HUDEP-2 (cell line): ENCODE results near the gene RAB37.

ENCODE experiments used
- DNase-seq, 76 experiments: peaks; one replicate each; lab custom pipeline; 2025; ENCODE audit not compliant: unreplicated experiment in 76 of 76; lab: John Stamatoyannopoulos, UW

Gene RAB37

DNA sequence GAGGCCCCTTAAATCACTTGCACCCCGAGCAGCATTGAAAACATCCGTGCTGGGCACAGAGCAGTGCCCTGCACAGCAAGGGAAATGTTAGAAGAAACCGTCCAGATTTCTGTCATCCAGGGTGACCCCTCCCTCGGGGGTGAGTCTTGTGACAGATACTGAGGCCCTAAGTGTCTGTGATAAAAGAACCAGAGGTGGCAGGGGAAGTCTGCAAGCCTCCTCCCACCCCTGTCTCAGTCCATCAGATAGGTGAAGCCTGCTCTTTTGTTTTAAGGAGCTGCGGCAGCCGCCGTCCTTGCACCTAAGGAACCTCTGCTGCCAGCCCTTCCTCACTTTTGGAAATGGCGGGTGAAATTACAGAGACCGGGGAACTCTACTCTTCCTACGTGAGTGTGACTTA lies 39.9 kb downstream of the RAB37 start:
- DNase-seq: peak in 62 of 76 experiments; percentile 17 to 83 (median 48)

DNA sequence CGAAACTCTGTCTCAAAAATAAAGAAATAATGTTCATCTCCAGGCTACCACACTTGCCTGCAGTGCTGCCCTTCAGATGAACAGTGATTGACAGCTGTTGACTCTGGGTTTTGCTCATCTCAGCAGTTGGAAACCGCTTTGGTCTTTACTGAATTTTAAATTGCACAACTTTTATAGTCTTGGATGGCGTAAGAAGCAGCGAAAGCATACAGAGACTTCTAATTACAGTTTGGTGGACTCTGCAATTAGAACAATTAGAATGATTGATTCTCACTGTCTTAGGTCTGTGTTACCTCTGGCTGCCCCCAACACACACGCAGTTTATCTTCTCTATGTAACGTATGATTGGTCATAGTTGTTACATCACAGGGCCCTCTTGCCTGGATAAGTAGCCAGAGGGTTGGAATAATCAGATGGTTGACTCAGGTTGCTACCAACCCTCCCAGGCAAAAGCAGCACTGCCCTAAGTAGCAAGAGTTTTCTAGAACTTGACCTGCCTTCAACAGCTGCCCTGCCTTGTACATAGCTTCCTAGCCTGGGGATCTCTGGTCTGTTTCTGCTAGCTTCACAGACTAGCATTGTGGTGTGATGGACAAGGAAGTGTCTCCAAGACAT lies 41.0 kb downstream of the RAB37 start:
- no peak for DNase-seq

DNA sequence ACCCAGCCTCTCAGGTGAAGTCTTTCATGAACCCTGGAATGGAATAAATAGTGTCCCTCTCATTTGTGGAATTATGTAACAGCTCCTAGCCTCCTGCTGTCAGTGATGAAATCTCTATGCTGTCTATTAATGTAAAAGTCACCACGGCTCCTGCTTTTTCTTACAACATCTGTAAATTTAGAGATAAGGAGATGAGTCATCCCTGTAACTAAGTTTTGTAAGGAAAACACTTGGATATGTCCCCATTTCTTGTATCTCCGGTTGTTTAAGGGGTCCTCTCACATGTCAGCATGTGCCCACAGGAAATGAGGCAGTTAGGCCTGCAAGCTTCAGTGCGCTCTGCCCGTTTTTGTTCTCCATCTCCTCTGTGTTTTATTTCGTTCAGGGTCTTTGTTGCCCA lies 41.9 kb downstream of the RAB37 start:
- no peak for DNase-seq

DNA sequence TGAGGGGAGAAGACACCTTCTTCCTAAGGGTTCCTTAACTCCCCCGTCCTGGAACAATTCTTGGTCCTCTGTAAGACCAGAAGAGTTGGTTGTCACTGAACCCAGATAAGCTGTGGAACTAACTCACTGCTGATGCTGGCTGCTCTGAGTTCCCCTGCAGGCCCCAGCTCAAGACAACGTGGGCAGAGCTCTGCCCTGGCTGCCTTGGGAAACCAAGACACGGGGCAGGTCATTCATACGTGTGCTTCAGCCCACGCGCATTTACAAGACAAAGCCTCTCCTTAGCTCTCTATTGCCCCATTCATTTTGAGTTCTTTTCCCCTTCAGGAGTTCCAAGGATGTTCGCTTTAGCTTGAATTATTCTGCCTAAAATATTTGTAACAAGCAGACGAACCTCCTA lies 42.4 kb downstream of the RAB37 start:
- DNase-seq: no peak

DNA sequence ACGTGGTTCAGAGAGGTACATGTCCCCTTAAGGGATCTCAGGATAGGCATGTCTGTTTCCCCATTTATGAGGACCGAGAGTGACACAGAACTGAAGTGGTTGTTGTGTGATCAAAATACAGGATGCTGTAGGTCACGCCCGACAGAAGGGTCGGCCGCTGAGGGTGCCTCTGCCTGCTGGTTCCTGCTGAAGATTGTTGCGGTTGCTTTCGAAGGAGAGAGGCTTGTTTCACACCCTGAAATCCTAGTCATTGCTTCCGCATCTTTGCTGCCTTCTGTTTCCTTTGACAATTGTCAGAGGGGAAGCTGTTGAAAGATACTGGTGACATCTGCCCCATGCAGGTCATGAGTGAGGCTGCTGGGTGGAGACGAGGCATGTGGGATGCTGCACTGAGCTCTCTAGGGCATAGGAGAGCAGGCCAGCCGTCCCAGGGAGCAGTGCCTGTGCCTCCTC lies 42.9 kb downstream of the RAB37 start:
- no peak for DNase-seq

DNA sequence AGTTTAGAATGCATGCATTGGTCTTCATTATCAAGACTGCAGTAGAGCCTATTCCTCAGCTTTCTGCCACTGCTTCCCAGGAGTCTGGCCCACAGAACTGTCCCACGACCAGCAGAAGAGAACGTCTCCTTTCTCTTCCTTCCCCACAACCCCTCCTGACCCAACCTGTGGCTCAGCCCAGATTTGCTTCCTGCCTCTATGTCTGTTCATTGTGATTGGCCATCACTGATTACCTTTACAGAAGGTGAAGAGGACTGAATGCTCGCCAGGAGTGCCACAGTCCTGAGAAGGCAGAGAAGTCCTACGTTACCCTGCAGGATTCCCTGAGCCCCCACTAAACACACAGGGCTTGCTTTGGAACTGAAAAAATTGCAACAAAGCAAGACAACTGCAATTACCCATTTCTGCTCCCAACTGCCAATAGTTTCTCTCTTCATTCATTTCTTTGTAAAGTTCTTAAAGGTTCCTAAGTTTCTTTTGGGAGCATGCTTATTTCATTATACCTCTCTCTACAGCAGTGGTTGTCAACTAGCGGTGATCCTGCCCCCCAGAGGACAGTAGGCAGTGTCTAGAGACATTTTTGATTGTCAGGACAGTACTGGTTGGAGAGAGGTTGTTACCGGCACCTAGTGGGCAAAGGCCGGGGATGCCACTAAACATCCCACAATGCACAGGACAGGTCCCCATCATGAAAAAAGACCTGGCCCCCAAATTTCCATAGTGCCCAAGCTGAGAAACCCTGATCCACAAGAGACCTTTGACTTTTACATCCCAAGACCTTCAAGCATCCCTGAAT lies 43.6 kb downstream of the RAB37 start:
- DNase-seq: peak in 60 of 76 experiments; percentile 3 to 79 (median 38)

DNA sequence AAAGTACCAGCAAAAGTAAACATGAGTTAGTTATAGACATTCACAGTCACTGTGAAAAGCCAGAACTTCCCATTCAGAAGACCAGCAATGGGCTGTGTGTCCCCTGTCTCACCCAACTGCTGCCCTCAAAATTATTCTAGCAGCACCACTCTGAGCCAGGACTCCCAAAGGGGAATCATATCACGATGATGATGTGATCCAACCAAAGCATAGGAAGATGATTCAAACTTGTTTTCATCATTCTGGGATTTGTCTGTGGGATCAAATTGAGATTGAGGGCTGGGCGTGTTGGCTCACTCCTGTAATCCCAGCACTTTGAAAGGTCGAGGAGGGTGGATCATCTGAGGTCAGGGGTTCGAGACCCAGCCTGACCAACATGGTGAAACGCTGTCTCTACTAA lies 45.5 kb downstream of the RAB37 start:
- no peak for DNase-seq

DNA sequence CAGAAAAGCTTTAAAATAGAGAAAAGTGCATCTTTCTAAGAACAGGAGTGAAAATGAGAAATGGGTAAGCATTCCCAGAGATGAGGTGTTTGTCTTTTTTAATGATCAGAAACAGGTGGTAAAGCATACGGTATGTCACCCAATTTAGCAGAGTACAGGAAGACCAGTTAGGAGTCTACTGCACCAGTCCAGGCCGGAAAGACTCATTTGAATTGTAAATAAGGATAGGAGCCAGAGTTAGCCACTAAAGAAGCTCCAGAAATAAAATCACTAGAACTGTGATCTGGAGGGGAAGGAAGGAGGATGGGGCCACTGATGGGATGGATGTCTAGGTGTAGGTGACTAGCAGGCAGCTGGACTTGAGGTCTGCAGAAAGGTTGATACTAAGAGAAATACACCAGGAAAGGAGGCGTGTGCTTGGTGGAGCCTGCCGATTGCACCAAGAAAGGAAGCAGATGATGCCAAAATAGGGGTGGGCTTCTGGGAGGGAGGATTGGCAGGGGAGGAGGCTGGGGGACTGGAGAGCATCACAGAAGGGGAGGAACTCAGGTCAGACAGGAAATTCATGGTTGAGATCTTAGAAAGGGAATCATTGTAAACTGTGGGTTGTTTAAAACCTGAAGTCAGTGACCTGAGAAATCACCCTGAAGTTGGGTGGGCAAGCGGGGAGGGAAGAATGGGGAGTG lies 47.2 kb downstream of the RAB37 start:
- no peak for DNase-seq

DNA sequence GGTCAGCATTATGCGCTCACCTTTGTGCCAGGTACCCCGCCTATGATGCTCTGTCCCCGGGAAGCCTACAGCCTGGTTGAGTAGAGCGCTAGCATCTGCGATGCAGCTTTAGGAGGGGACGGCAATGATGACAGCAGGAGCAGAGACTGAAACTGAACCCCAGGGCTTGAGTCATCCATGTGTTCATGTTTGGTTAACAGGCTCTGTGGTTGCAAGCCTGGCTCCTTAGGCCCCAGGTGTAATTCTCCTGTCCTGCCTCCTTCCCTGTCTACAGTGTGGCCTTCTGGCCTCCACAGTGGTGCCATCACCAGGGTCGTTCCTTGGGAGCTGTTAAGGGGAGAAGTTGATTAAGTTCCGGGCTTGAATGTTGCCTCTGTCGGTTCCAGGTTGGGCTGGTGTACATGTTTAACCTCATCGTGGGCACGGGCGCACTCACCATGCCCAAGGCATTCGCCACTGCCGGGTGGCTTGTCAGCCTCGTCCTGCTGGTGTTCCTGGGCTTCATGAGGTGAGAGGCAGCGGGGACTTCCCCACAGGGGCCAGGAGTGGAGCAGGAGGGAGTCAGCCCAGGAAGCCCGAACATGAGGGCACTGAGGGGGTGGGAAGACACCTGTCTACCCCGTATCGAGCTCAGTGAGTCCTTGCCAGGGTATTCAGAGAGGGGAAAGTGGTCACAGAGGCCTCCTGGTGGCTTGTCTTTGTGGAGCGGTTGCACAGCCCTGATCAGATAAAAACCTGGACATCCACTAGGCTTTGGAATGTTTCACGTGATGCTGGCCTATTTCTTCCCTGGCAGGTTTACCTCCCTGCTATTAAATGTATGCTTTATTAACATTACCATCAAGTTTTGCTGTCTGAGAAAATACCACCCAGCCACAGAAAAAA lies 48.3 kb downstream of the RAB37 start:
- no peak for DNase-seq

DNA sequence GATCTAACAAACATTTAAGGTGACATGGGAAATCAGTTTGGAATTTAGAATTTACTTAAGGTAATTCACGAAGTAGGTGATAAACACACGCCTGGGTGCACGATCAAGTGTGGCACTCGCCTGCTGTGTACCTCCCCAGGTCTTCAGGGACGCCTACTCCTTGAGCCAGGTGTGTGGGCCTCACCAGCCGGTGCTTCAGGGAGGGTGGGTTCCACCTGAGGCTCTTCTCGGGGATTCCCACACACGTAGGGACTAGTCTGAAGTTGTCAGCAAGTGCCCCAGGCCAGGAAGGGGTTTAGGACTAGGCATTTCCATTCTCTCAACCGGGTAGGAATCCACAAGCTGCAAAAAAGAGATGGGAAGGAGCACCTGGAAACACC lies 48.9 kb downstream of the RAB37 start:
- no peak for DNase-seq

DNA sequence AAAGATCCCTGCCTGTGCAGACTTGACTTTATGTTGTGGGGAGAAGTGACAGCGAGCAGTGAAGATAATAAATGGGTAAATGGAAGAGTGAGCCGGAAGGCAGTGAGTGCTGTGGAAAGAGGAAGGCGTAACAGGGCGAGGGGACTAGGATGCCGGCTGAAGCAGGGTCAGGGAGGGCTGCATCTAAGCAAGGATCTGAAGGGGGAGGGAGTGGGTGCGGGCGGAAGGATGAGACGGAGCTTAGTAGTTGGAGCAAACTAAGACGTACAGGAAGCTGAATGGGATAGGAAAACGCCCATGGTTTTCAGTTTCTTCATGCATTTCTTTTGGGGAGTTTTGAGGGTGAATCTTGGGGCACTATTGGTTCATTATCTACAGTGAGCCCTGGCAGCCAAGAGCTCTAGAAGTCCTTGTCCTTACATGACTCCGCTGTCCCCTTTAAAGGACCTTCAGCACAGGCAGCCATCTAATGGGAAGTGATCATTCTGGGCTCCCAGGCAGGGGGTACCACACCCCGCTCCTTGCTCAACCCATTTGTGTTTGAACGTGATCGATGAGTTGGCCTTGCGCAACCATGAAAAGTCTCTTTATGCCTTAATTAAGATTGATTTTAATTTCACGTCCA lies 49.5 kb downstream of the RAB37 start:
- DNase-seq: no peak

DNA sequence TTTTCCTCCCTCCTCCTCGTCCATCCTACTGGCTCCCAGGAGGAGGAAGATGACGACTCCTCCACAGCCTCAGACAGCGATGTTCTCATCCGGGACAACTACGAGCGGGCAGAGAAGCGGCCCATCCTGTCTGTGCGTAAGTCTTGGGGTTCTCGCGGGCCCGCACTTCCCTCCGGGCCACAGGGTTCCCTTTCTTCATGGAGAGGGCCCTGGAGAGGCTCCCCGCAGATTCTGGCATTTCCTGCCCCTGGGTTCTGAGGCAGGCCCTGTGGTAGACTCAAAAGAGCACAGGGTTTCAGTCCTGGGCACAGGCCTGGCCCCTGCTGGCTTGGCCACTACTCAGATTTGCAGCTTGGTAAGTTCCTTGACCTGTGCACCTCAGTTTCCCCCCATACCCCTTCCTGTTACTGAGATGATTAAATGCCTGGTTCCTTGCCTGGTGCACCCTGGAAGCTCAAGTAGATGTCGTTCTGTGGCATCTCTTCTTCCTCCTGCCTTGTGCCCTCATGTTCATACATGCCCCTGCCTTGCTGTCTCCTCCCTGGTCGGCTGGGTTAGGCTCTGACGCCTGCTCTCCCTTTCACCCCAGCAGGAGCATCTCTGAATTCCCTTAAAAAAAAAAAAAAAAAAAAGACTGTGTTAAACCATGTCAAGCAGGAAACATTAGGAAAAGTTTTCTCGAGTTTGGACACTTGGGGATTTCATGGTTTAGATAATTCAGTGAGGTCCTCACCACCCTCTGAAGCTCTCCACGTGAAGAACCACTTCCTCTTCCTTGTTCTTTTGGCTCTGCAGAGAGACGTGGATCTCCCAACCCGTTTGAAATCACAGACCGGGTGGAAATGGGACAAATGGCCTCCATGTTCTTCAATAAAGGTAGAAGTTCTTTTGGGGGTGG lies 53.4 kb downstream of the RAB37 start:
- DNase-seq: no peak

DNA sequence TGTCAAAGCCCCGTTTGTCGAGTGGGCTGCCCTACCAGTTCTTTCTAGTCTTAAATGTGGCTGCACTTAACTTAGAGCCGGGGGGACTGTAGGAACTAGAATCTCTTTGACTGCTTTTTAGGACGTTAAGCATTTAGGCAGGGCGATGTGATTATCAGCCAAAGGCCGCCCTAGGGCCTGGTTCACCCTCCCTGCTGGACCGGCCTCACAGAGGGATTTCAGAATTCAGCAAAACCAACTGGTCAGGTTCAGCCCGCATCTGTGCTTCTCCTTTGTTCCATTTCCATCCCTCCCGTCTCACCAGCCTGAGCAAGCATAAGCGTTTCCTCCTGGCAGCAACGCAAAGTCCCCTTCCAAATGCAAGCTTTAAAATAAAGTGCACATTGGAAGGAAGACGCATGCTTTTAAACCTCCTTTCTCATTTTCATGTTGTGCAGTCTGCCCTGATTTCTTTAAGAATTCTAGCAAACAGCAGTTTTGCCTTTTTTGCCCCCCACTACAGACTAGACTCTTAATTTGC lies 55.6 kb downstream of the RAB37 start:
- DNase-seq: no peak

DNA sequence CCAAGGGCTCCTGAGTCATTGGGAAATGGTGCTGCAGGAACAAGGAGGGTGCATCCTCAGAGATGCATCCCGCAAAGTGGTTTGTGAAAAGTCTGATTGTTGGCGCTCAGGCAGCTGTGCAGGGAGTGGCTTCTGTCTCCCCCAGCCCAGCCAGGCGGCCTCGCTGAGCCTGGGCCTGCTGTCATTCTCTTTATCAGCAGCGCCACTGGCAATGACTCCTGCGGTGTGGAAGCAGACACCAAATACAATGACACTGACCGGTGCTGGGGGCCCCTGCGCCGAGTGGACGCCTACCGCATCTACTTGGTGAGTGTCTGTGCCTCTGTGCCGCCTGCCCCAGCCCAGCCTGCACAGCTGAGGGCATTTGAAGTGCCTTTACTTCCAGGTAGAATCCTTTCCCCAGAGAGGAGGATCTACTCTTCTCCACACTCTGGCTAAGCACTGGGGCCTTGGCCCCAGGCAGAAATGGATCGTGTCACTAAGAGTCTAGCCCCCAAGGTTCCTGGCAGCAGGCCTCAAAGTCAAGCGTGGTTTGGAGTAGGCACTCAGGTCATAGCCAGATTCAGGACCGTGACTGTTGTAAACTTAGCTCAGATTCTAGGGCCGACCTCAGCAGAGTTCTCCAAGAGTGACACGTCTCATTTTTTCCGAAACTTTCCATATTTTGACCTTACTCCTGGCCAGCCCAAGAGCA lies 58.4 kb downstream of the RAB37 start:
- DNase-seq: no peak

DNA sequence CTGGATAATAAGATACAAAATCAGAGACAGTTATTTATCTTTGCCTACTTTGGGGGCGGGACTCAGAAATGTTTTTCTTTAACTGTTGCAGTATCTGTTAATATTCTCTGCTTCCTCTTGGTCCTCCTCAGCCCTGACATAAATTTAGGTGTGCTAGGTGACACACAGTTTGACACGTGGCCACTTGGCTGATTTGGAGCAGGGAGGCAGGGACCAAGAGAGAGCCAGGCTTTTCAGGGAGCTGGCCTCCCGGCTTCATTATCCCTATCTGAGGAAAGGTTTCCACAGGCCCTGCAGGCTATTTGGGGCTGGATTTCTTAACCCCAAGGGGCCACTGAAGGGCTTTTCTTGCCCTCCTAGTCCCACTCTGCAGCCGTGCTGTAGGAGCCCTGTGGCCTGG lies 59.2 kb downstream of the RAB37 start:
- no peak for DNase-seq

DNA sequence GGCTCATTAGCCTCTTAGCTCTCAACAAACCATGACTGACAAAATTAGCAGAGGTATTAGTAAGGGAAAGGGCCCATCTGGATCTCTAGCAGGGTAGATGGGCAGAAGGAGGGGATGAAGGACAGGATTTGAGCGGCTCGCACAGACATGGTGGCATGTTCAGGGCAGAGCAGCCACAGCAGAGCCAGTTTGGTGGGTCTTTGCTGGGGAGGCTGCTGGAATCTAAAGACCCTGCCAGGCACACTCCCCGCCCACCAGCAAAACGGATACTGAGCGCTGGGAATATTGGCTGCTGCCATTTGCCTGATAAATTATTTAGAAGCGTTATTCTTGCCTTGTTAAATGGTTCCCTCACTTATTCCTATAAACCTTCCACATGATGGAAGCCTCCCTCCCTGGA lies 59.8 kb downstream of the RAB37 start:
- DNase-seq: no peak
